Activated naive CD4-positive, alpha-beta T cell treated with anti-CD3 and anti-CD28 coated beads, Interleukin-2, amount 50 U/mL, for 72 hours (primary cell): ENCODE measurements around the gene C6orf163. TPM values are rescaled to one million over a fixed set of nuclear protein-coding genes. Genes with fewer than 3 reads are reported as not detected.
"Not testable (repeated sequence)": the region's sequence is repeated elsewhere in the genome, so short reads cannot be mapped to it uniquely, and the experiment has no call there.

Source experiments
- ATAC-seq, 2 donors: fragments of 150-1000 bp; cut with Tn5 transposase; 2 replicates each; pipeline ENCODE4 v1.10.0; 2021; ENCODE audit warnings: mild to moderate bottlenecking in 2 of 2, moderate library complexity in 2 of 2
- DNase-seq, 2 donors: peaks; one replicate each; pipeline ENCODE4 v3.0.0; 2021 to 2022; ENCODE audit warnings: low spot score in 2 of 2
- H3K27ac Mint-ChIP-seq, 2 donors: one replicate each; pipeline ENCODE4 v1.8.0; 2022; ENCODE audit warnings: mild to moderate bottlenecking in 2 of 2, mixed read lengths in 2 of 2
- H3K36me3 Mint-ChIP-seq, 2 donors: one replicate each; pipeline ENCODE4 v1.8.0; 2022; ENCODE audit warnings: mixed read lengths in 2 of 2
- H3K9me3 Mint-ChIP-seq, 2 donors: one replicate each; pipeline ENCODE4 v1.8.0; 2022; ENCODE audit warnings: mixed read lengths in 2 of 2
- total RNA-seq, 2 donors: library from RNA; stranded (reverse); gene quantifications; one replicate each; pipeline ENCODE4 v1.2.3, GENCODE V29; 2022

The C6orf163 gene
- total RNA-seq = 1 to 10 TPM in 1 of 2 donors, under 1 TPM in 1; 0.64 to 2.7 TPM

DNA sequence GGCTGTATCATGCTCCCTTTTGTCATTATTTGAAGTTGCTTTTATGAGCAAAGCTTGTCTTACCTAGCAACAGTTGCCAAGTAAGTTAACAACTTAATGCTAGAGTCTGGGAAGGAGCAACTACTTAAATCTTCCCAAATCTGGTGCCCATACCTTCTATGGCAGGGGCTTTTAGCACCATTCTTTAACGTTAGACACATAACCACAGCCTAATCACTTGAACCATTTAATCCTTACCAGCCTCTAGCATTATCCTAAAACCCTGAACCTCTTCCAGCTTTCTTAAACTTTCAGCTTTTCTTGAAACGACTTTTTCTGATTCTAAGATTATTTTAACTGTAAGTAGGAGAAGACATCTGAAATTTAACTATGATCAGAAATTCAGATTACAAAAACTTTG is at the start of gene C6orf163:
Gene C6orf163 (plus strand): TSS at position 83 of the 400 bp plus-strand sequence. CDS start 287 bp downstream, at position 370.
- ATAC-seq (no peak), DNase-seq (no peak)
- Mint-ChIP-seq H3K9me3 (no peaks in the 10 kb centered on the region), H3K27ac (no peak within 1 kb of the TSS), H3K36me3 (no peaks in the 10 kb centered on the region)

DNA sequence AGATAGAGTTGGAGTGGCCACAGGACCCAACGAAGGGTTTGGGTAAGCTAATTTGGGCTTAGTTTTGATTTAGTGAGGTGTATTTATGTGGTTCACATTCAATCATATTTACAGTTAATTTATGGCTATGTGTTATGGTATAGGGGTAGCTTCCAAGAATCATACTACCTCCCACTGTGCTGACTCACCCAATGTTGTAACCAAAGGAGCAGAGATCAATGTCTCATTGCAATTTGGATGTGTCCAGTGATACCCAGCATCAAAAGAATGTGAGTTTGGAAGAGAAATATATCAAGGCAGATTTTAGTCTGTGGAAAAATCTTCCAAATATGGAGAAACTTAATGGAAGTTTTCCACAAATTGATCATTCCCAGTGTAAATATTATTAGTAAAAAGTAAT is 47.5 kb upstream of the C6orf163 start:
- peaks cover 1% of the 10 kb centered on the region in 2 donors for H3K9me3 Mint-ChIP-seq
- no peak overlapping the region for H3K27ac Mint-ChIP-seq
- DNase-seq = no peak
- peaks cover 2 to 6% of the 10 kb centered on the region in 2 donors for H3K36me3 Mint-ChIP-seq
- ATAC-seq = no peak

DNA sequence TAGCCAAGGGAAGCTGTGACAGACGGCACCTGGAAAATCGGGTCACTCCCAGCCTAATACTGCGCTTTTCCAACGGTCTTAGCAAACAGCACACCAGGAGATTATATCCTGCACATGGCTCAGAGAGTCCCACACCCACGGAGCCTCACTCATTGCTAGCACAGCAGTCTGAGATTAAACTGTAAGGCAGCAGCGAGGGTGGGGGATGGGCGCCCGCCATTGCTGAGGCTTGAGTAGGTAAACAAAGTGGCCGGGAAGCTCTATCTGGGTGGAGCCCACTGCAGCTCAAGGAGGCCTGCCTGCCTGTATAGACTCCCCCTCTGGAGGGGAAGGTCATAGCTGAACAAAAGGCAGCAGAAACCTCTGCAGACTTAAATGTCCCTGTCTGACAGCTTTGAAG is 43.3 kb upstream of the C6orf163 start:
- H3K9me3 Mint-ChIP-seq = peaks cover 10 to 14% of the 10 kb centered on the region in 2 donors
- H3K36me3 Mint-ChIP-seq = peaks cover 14 to 29% of the 10 kb centered on the region in 2 donors

DNA sequence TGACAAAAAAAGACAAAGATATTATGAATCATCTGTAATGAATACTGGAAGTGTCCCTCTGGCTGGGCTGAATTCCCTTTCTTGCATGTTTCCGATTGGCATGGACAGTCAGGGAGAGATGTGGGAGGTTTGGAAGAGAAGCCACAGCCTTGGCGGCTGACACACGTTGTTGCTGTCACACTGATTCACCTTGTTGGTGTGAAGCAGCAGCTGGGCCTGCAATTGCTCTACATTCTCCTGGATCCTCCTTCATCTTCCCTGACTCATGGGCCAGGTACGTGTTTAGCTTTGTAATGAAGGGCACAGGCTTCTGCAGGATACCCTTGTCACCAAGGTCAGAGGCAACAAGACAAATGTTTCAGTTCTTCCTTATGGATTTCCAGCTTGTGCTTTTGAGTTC is 35.6 kb upstream of the C6orf163 start:
- no peak overlapping the region for H3K27ac Mint-ChIP-seq
- ATAC-seq (no peak), DNase-seq (no peak)
- peaks cover 1 to 3% of the 10 kb centered on the region in 2 donors for H3K9me3 Mint-ChIP-seq
- peaks cover 4 to 7% of the 10 kb centered on the region in 2 donors for H3K36me3 Mint-ChIP-seq

More for the DNA sequence above, 43.3 kb upstream of the C6orf163 start:
- not testable (repeated sequence) for ATAC-seq, H3K27ac Mint-ChIP-seq, DNase-seq

DNA sequence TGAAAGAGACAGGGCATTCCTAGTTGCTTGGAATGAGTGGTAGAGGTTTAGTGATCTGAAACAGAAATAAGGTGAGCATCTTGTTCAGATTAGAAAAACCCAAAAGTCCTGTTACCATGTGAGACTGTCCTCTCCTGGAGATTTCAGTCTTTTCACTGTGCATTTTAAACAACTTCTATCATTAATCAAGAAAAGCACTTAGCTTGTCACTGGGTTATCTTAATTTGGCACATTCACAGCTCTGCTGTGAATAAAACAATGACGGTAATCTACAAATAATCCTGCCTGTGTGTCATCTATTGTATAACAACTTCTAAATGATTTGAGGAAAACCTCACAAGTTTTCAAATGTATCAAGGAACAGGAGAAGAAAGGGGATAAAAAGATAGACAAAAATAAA is 31.8 kb upstream of the C6orf163 start:
- DNase-seq = no peak
- no peaks in the 10 kb centered on the region for H3K36me3 Mint-ChIP-seq

DNA sequence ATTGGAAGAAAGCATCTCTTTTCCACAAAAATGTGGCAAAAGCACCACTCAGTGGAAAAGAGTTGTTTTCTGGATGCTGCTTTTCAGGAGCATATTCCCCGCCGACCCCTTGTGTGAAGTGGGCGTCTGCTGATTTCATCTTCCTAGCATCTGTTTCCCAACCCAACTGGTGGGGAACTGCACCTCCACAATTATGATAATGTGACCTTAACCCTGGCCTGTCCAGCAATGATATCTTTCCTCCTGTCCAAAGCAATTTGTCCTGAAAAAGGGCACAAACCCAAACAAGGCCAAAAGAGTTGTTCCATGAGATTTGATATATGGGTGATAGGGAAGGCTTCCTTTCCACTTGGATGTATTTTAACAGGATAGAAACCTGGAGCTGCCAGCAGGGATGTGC is 29.5 kb upstream of the C6orf163 start:
- no peaks in the 10 kb centered on the region for H3K9me3 Mint-ChIP-seq
- no peak for ATAC-seq

More for the DNA sequence above, 31.8 kb upstream of the C6orf163 start:
- H3K27ac Mint-ChIP-seq = no peak overlapping the region
- no peaks in the 10 kb centered on the region for H3K9me3 Mint-ChIP-seq
- ATAC-seq = no peak

DNA sequence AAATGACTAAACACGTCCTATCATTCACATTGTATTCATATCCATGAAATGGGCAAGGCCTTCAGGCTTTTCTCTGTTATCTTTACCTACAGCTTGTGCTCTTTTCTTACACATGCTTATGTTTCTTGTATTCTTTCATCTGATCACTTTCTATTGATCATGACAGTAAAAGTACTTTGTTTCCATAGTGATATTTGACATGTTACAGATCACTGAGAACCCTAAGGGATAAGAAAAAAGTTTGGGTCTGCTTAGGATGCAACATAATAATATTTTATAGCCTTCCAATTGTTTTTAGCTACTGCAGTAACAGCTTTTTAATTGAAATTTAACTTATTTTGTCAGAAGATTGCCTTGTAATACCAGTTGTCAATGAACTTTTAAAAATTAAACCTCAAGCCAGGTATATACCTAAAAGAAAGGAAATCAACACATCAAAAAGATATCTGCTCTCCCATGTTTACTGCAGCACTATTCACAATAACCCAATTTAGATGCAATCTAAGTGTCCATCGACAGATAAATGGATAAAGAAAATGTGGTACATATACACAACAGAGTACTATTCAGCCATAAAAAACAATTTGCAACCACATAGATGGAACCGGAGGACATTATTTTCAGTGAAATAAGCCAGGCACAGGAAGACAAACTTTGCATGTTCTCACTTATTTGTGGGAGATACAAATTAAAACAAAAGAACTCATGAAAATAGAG is 25.2 kb upstream of the C6orf163 start:
- DNase-seq (no peak), ATAC-seq (no peak)
- H3K27ac Mint-ChIP-seq = no peak overlapping the region
- H3K9me3 Mint-ChIP-seq = peaks cover 0 to 4% of the 10 kb centered on the region in 2 donors
- H3K36me3 Mint-ChIP-seq = peaks cover 0 to 4% of the 10 kb centered on the region in 2 donors

More for the DNA sequence above, 29.5 kb upstream of the C6orf163 start:
- Mint-ChIP-seq H3K36me3 (no peaks in the 10 kb centered on the region), H3K27ac (no peak overlapping the region)
- no peak for DNase-seq

DNA sequence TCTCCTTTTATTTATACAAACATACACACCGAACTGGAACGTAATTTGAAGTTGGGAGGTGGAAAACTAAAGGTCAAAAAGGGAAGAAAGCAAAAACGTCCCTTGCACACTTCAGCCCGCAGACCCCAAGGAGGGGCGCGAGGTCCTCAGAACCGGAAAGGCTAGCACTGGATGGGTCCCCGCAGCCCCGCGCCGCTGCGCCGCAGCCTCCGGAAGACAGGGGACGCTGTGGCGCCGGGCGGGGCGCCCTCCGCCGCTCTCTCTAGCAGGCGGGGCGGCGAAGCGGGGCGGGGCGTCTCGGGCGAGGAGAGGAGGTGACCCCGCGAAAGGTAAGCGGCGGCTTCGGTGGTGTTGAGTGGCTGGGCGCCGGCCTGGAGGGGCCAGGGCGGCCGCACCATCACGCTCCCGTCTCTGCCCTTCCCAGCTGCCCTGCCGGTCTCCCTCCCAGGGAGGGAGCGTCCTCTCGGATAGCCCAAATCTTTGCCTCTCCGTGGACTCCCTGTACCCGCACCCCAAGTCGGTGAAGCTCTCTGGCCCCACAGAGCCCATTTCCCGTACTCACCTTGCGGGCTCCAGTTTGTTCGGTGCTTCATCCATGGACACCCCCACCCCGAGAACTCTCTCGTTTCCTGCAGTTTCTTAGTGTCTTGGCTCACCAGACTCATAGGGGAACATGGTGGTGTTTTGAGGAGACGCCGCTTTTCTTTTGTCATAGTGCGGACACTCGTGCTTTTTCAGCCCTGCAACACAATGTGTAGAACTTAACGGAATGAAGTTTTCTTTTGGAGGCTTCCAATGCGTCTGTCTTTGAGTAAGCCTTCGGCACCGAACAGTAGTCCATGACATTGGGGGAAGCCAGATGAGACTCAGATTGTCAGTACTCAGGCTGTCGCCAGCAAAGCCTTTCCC is 22.1 kb upstream of the C6orf163 start, which contains the start of gene SMIM8:
Gene SMIM8 (plus strand): TSS at position 285 of the 909 bp plus-strand sequence. CDS start 14,444 bp downstream, outside the sequence.
- peaks cover 7 to 12% of the 10 kb centered on the region in 2 donors for H3K9me3 Mint-ChIP-seq
- H3K27ac Mint-ChIP-seq = peak within 1 kb of the TSS; percentile 84 to 96
- peaks cover 9 to 14% of the 10 kb centered on the region in 2 donors for H3K36me3 Mint-ChIP-seq
- peak; percentile 98 for ATAC-seq
- peak; percentile 86 to 95 for DNase-seq

DNA sequence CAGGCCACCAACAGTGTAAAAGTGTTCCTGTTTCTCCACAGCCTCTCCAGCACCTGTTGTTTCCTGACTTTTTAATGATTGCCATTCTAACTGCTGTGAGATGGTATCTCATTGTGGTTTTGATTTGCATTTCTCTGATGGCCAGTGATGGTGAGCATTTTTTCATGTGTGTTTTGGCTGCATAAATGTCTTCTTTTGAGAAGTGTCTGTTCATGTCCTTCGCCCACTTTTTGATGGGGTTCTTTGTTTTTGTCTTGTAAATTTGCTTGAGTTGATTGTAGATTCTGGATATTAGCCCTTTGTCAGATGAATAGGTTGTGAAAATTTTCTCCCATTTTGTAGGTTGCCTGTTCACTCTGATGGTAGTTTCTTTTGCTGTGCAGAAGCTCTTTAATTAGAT is 20.7 kb upstream of the C6orf163 start:
- not testable (repeated sequence) for ATAC-seq, H3K27ac Mint-ChIP-seq, DNase-seq
- Mint-ChIP-seq H3K36me3 (peaks cover 14 to 15% of the 10 kb centered on the region in 2 donors), H3K9me3 (peaks cover 7 to 12% of the 10 kb centered on the region in 2 donors)

DNA sequence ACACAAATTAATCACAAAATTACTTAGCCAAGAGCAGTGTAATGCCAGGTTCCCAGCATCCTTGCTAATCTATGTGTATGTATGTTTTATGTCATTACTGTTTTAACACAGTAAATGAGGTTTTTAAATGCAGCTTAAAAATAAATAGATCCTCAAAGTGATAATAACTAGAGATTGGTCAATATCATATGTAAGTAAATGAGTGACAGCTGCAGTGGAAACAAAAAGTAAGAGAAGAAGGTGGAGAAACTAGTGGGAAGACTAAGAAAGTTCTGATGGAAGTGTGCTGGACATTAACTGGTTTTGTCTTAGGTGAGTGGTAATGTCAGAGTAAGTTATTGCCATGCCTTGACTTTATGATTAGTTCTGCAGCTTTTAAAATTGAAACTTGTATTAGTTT is 13.7 kb upstream of the C6orf163 start:
- ATAC-seq = no peak
- Mint-ChIP-seq H3K9me3 (peaks cover 9 to 18% of the 10 kb centered on the region in 2 donors), H3K36me3 (peaks cover 21 to 27% of the 10 kb centered on the region in 2 donors), H3K27ac (no peak overlapping the region)
- DNase-seq = no peak

DNA sequence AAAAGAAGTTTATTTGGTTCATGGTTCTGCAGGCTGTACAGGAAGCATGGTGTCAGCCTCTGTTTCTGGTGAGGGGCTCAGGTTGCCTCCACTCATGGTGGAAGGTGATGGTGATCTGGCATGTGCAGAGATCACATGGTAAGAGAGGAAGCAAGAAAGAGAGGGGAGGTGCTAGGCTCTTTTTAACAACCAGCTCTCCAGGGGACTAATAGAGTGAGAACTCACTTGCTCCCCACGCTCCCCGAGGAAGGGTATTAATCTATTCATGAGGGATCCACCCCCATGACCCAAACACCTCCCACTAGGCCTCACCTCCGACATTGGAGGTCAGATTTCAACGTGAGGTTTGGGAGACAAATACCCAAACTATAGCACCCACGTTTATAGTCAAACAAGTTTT is 11.6 kb upstream of the C6orf163 start:
- no peak for ATAC-seq
- peak overlapping the region; percentile 12 to 60 for H3K27ac Mint-ChIP-seq

DNA sequence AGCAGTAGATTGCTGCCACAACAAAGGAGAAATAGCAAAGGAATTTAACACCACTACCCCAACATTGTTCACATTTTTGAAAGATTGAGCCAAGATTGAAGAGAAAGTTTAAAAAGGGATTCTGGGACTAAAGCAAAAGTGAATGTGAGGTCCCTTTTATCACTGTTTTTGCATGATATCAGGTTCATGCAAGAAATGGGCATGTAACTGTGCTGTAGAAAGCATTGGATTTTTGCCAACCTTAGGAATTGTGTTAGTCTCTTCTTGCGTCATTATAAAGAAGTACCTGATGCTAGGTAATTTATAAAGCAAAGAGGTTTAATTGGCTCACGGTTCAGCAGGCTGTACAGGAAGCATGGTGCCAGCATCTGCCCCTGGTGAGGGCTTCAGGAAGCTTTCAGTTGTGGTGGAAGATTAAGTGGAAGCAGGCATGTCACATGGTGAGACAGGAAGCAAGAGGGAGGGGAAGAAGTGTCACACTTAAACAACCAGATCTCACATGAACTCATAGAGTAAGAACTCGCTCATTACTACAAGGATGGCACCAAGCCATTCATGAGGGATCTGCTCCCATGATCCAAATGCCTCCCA is 10.9 kb upstream of the C6orf163 start:
- DNase-seq = no peak
- ATAC-seq = peak in 1 of 2 donors; percentile 55
- peaks cover 16 to 17% of the 10 kb centered on the region in 2 donors for H3K36me3 Mint-ChIP-seq
- H3K27ac Mint-ChIP-seq = peak overlapping the region in 1 of 2 donors; percentile 60
- peaks cover 5 to 14% of the 10 kb centered on the region in 2 donors for H3K9me3 Mint-ChIP-seq

More for the DNA sequence above, 11.6 kb upstream of the C6orf163 start:
- no peak for DNase-seq
- H3K9me3 Mint-ChIP-seq = peaks cover 5 to 14% of the 10 kb centered on the region in 2 donors
- peaks cover 16 to 21% of the 10 kb centered on the region in 2 donors for H3K36me3 Mint-ChIP-seq

DNA sequence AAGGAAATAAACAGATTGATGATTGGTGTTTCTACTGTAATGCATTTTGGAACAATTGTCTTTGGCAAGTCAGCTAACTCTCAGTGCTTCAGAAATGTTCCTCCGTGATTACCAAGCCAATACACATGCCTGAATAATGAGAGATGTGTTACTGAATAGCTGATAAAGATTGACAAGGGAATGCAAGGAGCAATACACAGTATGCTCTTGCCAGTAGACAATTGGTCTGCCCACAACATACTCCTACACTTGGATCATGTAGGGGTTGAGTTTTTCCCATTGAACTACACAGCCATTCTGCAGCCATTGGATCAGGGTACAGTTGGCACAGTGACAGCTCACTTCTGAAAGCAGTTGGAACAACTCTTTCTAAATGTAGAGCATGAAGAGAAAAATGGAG is 9.9 kb upstream of the C6orf163 start:
- DNase-seq = no peak
- no peak for ATAC-seq
- Mint-ChIP-seq H3K9me3 (peaks cover 5 to 14% of the 10 kb centered on the region in 2 donors), H3K27ac (no peak overlapping the region), H3K36me3 (peaks cover 16 to 17% of the 10 kb centered on the region in 2 donors)

DNA sequence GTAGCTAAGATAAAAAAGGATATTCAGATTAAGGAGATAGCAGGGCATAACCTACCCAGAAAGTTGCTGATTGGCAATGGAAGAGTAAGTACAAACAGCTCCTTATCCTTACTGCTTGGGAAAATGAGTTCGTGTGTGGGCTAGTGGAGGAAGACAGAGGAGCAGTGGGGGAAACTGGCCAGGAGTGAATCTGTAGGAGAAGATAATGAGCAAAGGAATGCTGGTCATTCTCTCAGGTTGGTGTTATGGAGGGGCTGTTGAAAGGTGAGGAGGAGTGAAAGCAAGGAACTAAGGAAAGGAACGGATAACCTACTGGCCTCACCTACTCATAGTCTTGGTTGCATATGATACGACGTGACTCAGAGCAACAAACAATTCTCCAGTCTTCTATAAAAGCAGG is 8.2 kb upstream of the C6orf163 start:
- Mint-ChIP-seq H3K27ac (peak overlapping the region in 1 of 2 donors; percentile 4), H3K36me3 (peaks cover 16 to 17% of the 10 kb centered on the region in 2 donors), H3K9me3 (peaks cover 5 to 14% of the 10 kb centered on the region in 2 donors)
- no peak for DNase-seq
- ATAC-seq = no peak

DNA sequence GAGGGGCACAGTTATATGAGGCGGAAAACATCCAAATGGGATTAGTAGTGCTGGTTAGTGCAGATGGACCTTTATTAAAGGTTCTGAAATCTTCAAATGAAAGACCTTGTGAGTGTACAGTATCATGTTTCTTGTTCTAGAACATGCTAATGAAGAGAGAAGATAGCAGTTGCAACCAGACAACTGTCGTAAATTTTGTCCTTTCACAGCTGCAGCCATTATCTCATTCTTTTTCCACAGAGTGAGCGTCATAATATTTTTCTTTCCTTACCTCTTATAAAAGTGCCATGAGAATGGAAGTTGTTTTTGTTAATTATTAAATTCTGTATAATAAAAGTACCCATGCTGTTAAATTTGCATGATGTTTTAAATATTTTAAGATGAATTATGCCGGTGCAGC is 4.4 kb upstream of the C6orf163 start:
- DNase-seq (no peak), ATAC-seq (no peak)
- Mint-ChIP-seq H3K36me3 (no peaks in the 10 kb centered on the region), H3K27ac (no peak overlapping the region), H3K9me3 (no peaks in the 10 kb centered on the region)

DNA sequence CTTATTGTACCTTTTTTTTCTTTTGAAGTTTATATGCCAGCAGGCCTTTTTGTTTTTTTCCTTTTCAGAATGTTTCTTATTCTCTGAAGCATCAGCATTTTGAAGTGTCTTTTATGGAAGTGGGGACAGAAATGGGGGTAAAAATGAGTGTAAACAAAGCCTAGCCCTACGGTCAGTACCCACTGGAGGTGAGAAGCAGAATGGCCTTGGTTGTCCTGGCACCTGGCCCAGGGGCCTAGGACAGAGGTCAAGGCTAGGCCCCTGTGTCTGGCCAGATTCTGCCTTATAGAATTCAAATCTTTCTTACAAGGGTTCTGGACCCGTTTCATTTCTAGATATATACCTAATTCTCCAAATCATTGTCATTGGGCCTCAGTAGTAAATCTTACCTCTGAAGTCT is 3.5 kb upstream of the C6orf163 start:
- H3K9me3 Mint-ChIP-seq = no peaks in the 10 kb centered on the region
- H3K36me3 Mint-ChIP-seq = no peaks in the 10 kb centered on the region
- no peak overlapping the region for H3K27ac Mint-ChIP-seq
- ATAC-seq = no peak
- no peak for DNase-seq
